Keratinocyte (primary cell): ENCODE results near the gene DCAF11. TPM values are rescaled to one million over a fixed set of nuclear protein-coding genes. Genes with fewer than 3 reads are reported as not detected.

ENCODE experiments used
- DNase-seq: peaks from one replicate; pipeline ENCODE4 v3.0.0-alpha.2; 2011; ENCODE audit warnings: low read depth, missing footprints, low spot score
- FAIRE-seq: peaks from 2 replicates; lab custom pipeline; 2011; peaks lifted over from hg19 to GRCh38; lab: Jason Lieb, UNC
- H2AFZ ChIP-seq: 2 replicates; pipeline ENCODE4 v1.6.0; 2012; ENCODE audit warnings: low read length, control low read depth, inconsistent platforms; ENCODE audit not compliant: control insufficient read depth
- H3K27ac ChIP-seq: 2 replicates; pipeline ENCODE4 v1.5.1; 2011; ENCODE audit warnings: low read length; ENCODE audit not compliant: control insufficient read depth, insufficient read depth
- H3K27me3 ChIP-seq: 3 replicates; pipeline ENCODE4 v1.6.0; 2011; ENCODE audit warnings: low read length; ENCODE audit not compliant: control insufficient read depth, insufficient read depth; ENCODE audit errors: extremely low read depth
- H3K36me3 ChIP-seq, 2 experiments: 2 replicates in 1 of 2; 3 replicates in 1 of 2; pipeline ENCODE4 v1.5.1; 2011; ENCODE audit warnings: low read length in 2 of 2, mild to moderate bottlenecking in 1 of 2; ENCODE audit not compliant: control insufficient read depth in 2 of 2, insufficient read depth in 2 of 2; ENCODE audit errors: extremely low read depth in 1 of 2
- H3K4me1 ChIP-seq: 3 replicates; pipeline ENCODE4 v1.5.1; 2011; ENCODE audit warnings: low read length; ENCODE audit not compliant: control insufficient read depth, insufficient read depth; ENCODE audit errors: extremely low read depth
- H3K4me2 ChIP-seq: 3 replicates; pipeline ENCODE4 v1.6.0; 2011; ENCODE audit warnings: low read depth, low read length; ENCODE audit not compliant: control insufficient read depth, insufficient read depth; ENCODE audit errors: extremely low read depth
- H3K4me3 ChIP-seq, 3 experiments: fragments of 200-600 bp in 1 of 3; sonication (generic) in 1 of 3; 2 replicates in 2 of 3; 3 replicates in 1 of 3; pipeline ENCODE4 v1.5.1; 2011 to 2016; ENCODE audit warnings: low read length in 3 of 3, mild to moderate bottlenecking in 3 of 3, control low read depth in 2 of 3, inconsistent platforms in 1 of 3, low read depth in 1 of 3, mixed read lengths in 1 of 3, mixed run types in 1 of 3, moderate library complexity in 1 of 3; ENCODE audit not compliant: control insufficient read depth in 2 of 3, insufficient read depth in 2 of 3; ENCODE audit errors: extremely low read depth in 1 of 3
- H3K79me2 ChIP-seq: 2 replicates; pipeline ENCODE4 v1.6.0; 2012; ENCODE audit warnings: low read length; ENCODE audit not compliant: control insufficient read depth, insufficient read depth
- H3K9ac ChIP-seq: 3 replicates; pipeline ENCODE4 v1.6.0; 2011; ENCODE audit warnings: low read length; ENCODE audit not compliant: control insufficient read depth, insufficient read depth; ENCODE audit errors: extremely low read depth
- H3K9me1 ChIP-seq: 3 replicates; pipeline ENCODE4 v1.6.0; 2011; ENCODE audit warnings: low read length; ENCODE audit not compliant: control insufficient read depth, insufficient read depth; ENCODE audit errors: extremely low read depth
- H3K9me3 ChIP-seq: 2 replicates; pipeline ENCODE4 v1.5.1; 2012; ENCODE audit warnings: low read depth, low read length; ENCODE audit not compliant: control insufficient read depth
- H4K20me1 ChIP-seq: 3 replicates; pipeline ENCODE4 v1.6.0; 2011; ENCODE audit warnings: low read length; ENCODE audit not compliant: control insufficient read depth, insufficient read depth; ENCODE audit errors: extremely low read depth
- EZH2 ChIP-seq: IDR thresholded peaks from one replicate; pipeline ENCODE4 v1.6.1; 2012; ENCODE audit warnings: inconsistent platforms, mild to moderate bottlenecking, low read length, moderate library complexity
- dilution Hi-C: fragments of 300-500 bp; cut with MboI; formaldehyde crosslinking; loops from one replicate; pipeline ENCODE4 v1.7.0; 2020; ENCODE audit warnings: low sequenced_read_pairs; ENCODE audit not compliant: extremely low pct_ligation_motif_present
- polyA plus RNA-seq, 5 experiments: library from polyadenylated mRNA; depleted of rRNA in 3 of 5; stranded (reverse) in 3 of 5; stranded (forward) in 1 of 5; unstranded in 1 of 5; fragments of >200 nt; gene quantifications; 1 replicate in 1 of 5; 2 replicates in 3 of 5; 3 replicates in 1 of 5; pipeline versions ENCODE4 v1.2.1 to v1.2.3, GENCODE V29; 2011 to 2012; ENCODE audit warnings: missing spikeins in 2 of 5, low read depth in 1 of 5, low replicate concordance in 1 of 5
- TF ChIP-seq, protein P1 (sequence below), 3 experiments: IDR thresholded peaks in 1 of 3; conservative IDR thresholded peaks in 1 of 3; optimal IDR thresholded peaks in 1 of 3; 2 replicates in 2 of 3; 3 replicates in 1 of 3; pipeline versions ENCODE3 to v1.5.1; 2011; ENCODE audit warnings: low read length in 3 of 3, mild to moderate bottlenecking in 3 of 3, moderate library complexity in 2 of 3, control low read depth in 1 of 3, inconsistent platforms in 1 of 3; ENCODE audit not compliant: insufficient read depth in 2 of 3; ENCODE audit errors: extremely low read depth in 1 of 3

DCAF11 gene
- polyA plus RNA-seq, 1 donor (not counting 4 experiments of a cell fraction or from before 2014, with no cell fraction given): 25.9 TPM

GRCh38 chr14:24076302-24076601, 38.3 kb upstream of the DCAF11 start:
- Histone ChIP-seq H3K9me1 (no peaks in the 10 kb centered on the region), H3K4me3 (no peak overlapping the region), H3K36me3 (no peaks in the 10 kb centered on the region), H3K9me3 (no peaks in the 10 kb centered on the region), H3K4me1 (peaks cover 5% of the 10 kb centered on the region), H2AFZ (no peak overlapping the region), H3K27ac (no peak overlapping the region), H3K27me3 (peaks cover 27% of the 10 kb centered on the region), H4K20me1 (no peaks in the 10 kb centered on the region), H3K4me2 (no peak overlapping the region), H3K79me2 (no peaks in the 10 kb centered on the region), H3K9ac (no peak overlapping the region)
- TF ChIP-seq EZH2: no peak
- TF ChIP-seq, protein P1, sequence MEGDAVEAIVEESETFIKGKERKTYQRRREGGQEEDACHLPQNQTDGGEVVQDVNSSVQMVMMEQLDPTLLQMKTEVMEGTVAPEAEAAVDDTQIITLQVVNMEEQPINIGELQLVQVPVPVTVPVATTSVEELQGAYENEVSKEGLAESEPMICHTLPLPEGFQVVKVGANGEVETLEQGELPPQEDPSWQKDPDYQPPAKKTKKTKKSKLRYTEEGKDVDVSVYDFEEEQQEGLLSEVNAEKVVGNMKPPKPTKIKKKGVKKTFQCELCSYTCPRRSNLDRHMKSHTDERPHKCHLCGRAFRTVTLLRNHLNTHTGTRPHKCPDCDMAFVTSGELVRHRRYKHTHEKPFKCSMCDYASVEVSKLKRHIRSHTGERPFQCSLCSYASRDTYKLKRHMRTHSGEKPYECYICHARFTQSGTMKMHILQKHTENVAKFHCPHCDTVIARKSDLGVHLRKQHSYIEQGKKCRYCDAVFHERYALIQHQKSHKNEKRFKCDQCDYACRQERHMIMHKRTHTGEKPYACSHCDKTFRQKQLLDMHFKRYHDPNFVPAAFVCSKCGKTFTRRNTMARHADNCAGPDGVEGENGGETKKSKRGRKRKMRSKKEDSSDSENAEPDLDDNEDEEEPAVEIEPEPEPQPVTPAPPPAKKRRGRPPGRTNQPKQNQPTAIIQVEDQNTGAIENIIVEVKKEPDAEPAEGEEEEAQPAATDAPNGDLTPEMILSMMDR (optimal IDR thresholded peaks at IDR 0.05 in 1 of 3, IDR thresholded peaks at IDR 0.05 in 1 of 3, conservative IDR thresholded peaks at IDR 0.05 in 1 of 3; ENCODE audit: extremely low read depth in 1 of 3, insufficient read depth in 2 of 3, low read length in 3 of 3): no peak
- FAIRE-seq: no peak
- dilution Hi-C loops: no loop called here
- DNase-seq: no peak

- dilution Hi-C loops: no loop called here
- Histone ChIP-seq H3K79me2 (no peaks in the 10 kb centered on the region), H3K4me2 (no peak overlapping the region), H3K4me3 (no peak overlapping the region), H3K36me3 (no peaks in the 10 kb centered on the region), H3K9me1 (no peaks in the 10 kb centered on the region), H2AFZ (no peak overlapping the region), H3K9me3 (no peaks in the 10 kb centered on the region), H3K9ac (no peak overlapping the region), H3K27ac (no peak overlapping the region), H4K20me1 (no peaks in the 10 kb centered on the region), H3K27me3 (peaks cover 25% of the 10 kb centered on the region), H3K4me1 (peaks cover 5% of the 10 kb centered on the region)
- no peak for TF ChIP-seq EZH2
- TF ChIP-seq, protein P1 (optimal IDR thresholded peaks at IDR 0.05 in 1 of 3, IDR thresholded peaks at IDR 0.05 in 1 of 3, conservative IDR thresholded peaks at IDR 0.05 in 1 of 3; ENCODE audit: extremely low read depth in 1 of 3, insufficient read depth in 2 of 3, low read length in 3 of 3): no peak
- FAIRE-seq (no peak), DNase-seq (no peak)
Observed at GRCh38 chr14:24077086-24077485, 37.5 kb upstream of the DCAF11 start.
